GM12878 (cell line): ENCODE results near the gene CPNE5. TPM values are rescaled to one million over a fixed set of nuclear protein-coding genes. Genes with fewer than 3 reads are reported as not detected.

Experiments
- CHD1 ChIP-seq: IDR thresholded peaks from 2 replicates; pipeline ENCODE4 v1.6.1; 2012; ENCODE audit warnings: low read depth, low read length, improper control_type of control experiment
- CREB1 ChIP-seq: IDR thresholded peaks from 2 replicates; pipeline ENCODE4 v1.6.1; 2012; ENCODE audit warnings: low read depth, mild to moderate bottlenecking, inconsistent platforms
- CUX1 ChIP-seq: IDR thresholded peaks from 2 replicates; pipeline ENCODE4 v1.6.1; 2012; ENCODE audit warnings: improper control_type of control experiment, low read depth, low read length; ENCODE audit not compliant: insufficient replicate concordance
- IKZF1 ChIP-seq: fragments of 450-650 bp; conservative IDR thresholded peaks from 2 replicates; pipeline ENCODE4 v1.6.1; 2017; ENCODE audit warnings: antibody characterized with exemption, mild to moderate bottlenecking
- MTA3 ChIP-seq: IDR thresholded peaks from 2 replicates; pipeline ENCODE4 v1.6.1; 2012; ENCODE audit warnings: low read length, inconsistent platforms, borderline replicate concordance
- NFIC ChIP-seq: IDR thresholded peaks from 2 replicates; pipeline ENCODE4 v1.6.1; 2012; ENCODE audit warnings: low read depth, mild to moderate bottlenecking, inconsistent platforms, low read length, moderate library complexity
- PML ChIP-seq: IDR thresholded peaks from 2 replicates; pipeline ENCODE4 v1.6.1; 2012; ENCODE audit warnings: low read length, inconsistent platforms
- RCOR1 ChIP-seq: conservative IDR thresholded peaks from 2 replicates; pipeline ENCODE4 v1.6.1; 2012; ENCODE audit warnings: low read depth, low read length, improper control_type of control experiment
- RUNX3 ChIP-seq: IDR thresholded peaks from 2 replicates; pipeline ENCODE4 v1.6.1; 2012; ENCODE audit warnings: low read length, inconsistent platforms
- SPI1 ChIP-seq: IDR thresholded peaks from 2 replicates; pipeline ENCODE4 v1.6.1; 2011; ENCODE audit warnings: low read depth, mild to moderate bottlenecking, low read length, moderate library complexity, borderline replicate concordance; ENCODE audit not compliant: insufficient read depth
- ZNF207 ChIP-seq: fragments of 450-650 bp; IDR thresholded peaks from 2 replicates; pipeline ENCODE4 v1.6.1; 2014; ENCODE audit warnings: antibody characterized with exemption, mild to moderate bottlenecking, borderline replicate concordance
- ZNF622 ChIP-seq: fragments of 450-650 bp; IDR thresholded peaks from 2 replicates; pipeline ENCODE4 v1.6.1; 2017; ENCODE audit warnings: mild to moderate bottlenecking, inconsistent platforms
- polyA plus RNA-seq, 11 experiments: library from polyadenylated mRNA; depleted of rRNA in 4 of 11; unstranded in 6 of 11; stranded (reverse) in 5 of 11; fragments of >200 nt; fragmentation: Nextera tagmentation in 4 of 11; fragmentation: Illumina TruSeq in 1 of 11; extraction: Ambion mirVana in 4 of 11; extraction: Trizol in 1 of 11; gene quantifications; 1 replicate in 1 of 11; 2 replicates in 10 of 11; pipeline versions ENCODE4 v1.2.1 to v1.2.3, GENCODE V29; 2011 to 2016; ENCODE audit warnings: inconsistent platforms in 2 of 11, missing spikeins in 2 of 11, low read depth in 1 of 11
- total RNA-seq, 4 experiments: library from RNA; depleted of rRNA in 3 of 4; stranded (reverse); fragments of >200 nt in 3 of 4; fragmentation: Illumina TruSeq in 1 of 4; extraction: Trizol in 1 of 4; gene quantifications; 2 replicates each; pipeline versions ENCODE4 v1.2.1 to v1.2.3, GENCODE V29; 2013 to 2021
- TF ChIP-seq, protein P1 (sequence below): fragments of 450-650 bp; IDR thresholded peaks from 2 replicates; pipeline ENCODE4 v1.6.1; 2017; ENCODE audit warnings: antibody characterized with exemption, mild to moderate bottlenecking, moderate library complexity
- TF ChIP-seq, protein P2 (sequence below): fragments of 450-650 bp; formaldehyde crosslinking; IDR thresholded peaks from 2 replicates; pipeline ENCODE4 v1.4.0; 2022; ENCODE audit warnings: mild to moderate bottlenecking, moderate library complexity
- TF ChIP-seq, protein P3 (sequence below): fragments of 450-650 bp; conservative IDR thresholded peaks from 2 replicates; pipeline ENCODE4 v1.6.1; 2017; ENCODE audit warnings: mild to moderate bottlenecking, moderate library complexity

The CPNE5 gene
- total and polyA plus RNA-seq, 10 of the 15 experiments (the other 5 are each of a cell fraction or from before 2014, with no cell fraction given), result 2.4 to 39.1 (median 18.2) TPM

DNA sequence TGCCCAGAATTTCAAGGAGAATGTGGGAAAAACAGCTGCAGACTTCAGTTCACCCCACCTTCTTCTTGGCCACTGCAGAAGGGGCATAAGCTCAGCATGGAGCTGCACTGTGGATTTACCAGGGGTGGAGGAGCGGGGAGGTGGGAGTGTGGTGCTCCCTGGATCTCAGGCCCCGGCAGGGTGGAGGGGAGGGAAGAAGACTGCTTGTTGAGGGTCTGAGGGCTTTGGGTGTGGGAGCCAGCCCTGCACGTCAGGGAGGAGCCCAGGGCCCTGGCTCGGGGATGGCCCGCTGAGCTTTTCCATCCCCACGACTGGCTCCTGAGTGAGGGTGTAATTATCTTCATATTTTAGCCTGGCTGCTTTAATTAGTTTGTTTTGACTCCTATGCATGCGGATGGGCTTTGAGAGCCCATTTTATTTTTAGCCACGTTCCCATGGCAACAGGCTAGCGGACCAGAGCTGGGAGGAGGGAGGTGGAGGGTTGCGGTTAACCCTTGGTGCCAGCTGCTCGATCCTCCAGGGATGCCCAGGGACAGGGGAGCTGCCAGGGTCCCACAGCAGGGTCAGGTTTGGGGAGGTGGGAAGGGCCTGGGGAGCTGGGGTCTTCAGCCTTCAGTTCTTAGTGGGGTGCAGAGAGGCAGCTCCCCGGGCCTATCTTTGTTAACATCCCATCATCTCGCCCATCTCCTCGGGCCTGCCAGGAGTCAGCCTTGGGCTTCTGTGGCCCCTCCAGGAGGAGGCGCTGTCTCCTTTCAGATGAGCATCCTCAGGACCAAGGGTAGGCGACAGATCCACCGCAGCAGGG is 73.4 kb downstream of the CPNE5 start (continued):
- TF ChIP-seq, protein P1, sequence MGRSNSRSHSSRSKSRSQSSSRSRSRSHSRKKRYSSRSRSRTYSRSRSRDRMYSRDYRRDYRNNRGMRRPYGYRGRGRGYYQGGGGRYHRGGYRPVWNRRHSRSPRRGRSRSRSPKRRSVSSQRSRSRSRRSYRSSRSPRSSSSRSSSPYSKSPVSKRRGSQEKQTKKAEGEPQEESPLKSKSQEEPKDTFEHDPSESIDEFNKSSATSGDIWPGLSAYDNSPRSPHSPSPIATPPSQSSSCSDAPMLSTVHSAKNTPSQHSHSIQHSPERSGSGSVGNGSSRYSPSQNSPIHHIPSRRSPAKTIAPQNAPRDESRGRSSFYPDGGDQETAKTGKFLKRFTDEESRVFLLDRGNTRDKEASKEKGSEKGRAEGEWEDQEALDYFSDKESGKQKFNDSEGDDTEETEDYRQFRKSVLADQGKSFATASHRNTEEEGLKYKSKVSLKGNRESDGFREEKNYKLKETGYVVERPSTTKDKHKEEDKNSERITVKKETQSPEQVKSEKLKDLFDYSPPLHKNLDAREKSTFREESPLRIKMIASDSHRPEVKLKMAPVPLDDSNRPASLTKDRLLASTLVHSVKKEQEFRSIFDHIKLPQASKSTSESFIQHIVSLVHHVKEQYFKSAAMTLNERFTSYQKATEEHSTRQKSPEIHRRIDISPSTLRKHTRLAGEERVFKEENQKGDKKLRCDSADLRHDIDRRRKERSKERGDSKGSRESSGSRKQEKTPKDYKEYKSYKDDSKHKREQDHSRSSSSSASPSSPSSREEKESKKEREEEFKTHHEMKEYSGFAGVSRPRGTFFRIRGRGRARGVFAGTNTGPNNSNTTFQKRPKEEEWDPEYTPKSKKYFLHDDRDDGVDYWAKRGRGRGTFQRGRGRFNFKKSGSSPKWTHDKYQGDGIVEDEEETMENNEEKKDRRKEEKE, result no peak
- TF ChIP-seq ZNF207 (0 out of 2 replicates have a peak, but pooled peaks have one; percentile 37), PML (no peak), CUX1 (no peak), CREB1 (no peak), MTA3 (no peak), RUNX3 (peak; percentile 83), NFIC (no peak), IKZF1 (peak; percentile 66), RCOR1 (no peak), SPI1 (no peak), ZNF622 (no peak), CHD1 (no peak)
- TF ChIP-seq, protein P2, sequence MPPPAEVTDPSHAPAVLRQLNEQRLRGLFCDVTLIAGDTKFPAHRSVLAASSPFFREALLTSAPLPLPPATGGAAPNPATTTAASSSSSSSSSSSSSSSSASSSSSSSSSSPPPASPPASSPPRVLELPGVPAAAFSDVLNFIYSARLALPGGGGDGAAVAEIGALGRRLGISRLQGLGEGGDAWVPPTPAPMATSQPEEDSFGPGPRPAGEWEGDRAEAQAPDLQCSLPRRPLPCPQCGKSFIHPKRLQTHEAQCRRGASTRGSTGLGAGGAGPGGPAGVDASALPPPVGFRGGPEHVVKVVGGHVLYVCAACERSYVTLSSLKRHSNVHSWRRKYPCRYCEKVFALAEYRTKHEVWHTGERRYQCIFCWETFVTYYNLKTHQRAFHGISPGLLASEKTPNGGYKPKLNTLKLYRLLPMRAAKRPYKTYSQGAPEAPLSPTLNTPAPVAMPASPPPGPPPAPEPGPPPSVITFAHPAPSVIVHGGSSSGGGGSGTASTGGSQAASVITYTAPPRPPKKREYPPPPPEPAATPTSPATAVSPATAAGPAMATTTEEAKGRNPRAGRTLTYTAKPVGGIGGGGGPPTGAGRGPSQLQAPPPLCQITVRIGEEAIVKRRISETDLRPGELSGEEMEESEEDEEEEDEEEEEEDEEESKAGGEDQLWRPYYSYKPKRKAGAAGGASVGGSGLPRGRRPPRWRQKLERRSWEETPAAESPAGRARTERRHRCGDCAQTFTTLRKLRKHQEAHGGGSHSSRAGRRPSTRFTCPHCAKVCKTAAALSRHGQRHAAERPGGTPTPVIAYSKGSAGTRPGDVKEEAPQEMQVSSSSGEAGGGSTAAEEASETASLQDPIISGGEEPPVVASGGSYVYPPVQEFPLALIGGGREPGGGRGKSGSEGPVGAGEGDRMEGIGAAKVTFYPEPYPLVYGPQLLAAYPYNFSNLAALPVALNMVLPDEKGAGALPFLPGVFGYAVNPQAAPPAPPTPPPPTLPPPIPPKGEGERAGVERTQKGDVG (CRISPR knock-in tag), result 0 out of 2 replicates have a peak, but pooled peaks have one; percentile 23
- TF ChIP-seq, protein P3, sequence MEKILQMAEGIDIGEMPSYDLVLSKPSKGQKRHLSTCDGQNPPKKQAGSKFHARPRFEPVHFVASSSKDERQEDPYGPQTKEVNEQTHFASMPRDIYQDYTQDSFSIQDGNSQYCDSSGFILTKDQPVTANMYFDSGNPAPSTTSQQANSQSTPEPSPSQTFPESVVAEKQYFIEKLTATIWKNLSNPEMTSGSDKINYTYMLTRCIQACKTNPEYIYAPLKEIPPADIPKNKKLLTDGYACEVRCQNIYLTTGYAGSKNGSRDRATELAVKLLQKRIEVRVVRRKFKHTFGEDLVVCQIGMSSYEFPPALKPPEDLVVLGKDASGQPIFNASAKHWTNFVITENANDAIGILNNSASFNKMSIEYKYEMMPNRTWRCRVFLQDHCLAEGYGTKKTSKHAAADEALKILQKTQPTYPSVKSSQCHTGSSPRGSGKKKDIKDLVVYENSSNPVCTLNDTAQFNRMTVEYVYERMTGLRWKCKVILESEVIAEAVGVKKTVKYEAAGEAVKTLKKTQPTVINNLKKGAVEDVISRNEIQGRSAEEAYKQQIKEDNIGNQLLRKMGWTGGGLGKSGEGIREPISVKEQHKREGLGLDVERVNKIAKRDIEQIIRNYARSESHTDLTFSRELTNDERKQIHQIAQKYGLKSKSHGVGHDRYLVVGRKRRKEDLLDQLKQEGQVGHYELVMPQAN, result 0 out of 2 replicates have a peak, but pooled peaks have one; percentile 49
